ENCODE measurements around the gene TTC39A.

Gene TTC39A

DNA sequence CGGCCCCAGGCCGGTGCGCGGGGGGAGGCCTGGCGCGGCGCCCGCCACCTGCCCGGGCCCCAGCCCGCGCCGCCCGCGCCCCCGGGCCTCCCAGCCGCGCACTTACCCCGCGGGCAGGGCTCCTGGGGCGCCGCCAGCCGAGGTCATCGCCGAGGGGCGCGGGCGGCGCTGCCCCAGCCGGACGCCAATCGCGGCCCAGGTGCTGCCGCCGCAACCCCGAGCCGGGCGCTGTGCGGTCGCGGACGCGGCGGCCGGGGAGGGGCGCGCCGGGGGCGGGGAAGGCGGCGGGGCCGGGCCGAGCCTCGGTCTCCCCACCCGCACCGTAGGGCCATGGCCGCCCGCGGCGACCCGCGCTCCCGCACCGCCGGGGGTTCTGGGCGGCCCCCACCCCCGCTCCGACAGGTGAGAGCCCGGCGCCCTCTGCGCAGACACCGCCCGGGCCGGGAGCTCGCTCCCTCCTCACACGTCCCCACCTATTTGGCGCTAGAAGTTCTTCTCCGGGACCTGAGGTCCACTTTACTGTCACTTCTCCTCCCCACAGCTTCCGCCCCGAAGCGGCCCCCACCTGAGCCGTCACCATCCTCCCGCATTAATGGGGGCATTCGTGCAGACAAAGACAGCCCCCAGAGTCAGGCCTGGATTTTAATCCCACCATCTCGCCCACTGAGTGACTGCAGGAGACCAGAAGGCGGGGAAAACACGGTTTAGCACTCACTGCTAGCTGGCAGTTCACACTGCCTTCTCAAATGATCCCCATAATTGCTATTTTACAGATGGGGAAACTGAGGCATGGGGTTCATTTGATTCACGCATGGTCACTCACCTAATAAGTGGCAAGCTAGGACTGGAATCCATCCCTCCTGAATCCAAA is at the start of gene TTC39A:
TSS of gene TTC39A (minus strand) at position 232 of the 871 bp plus-strand sequence. CDS start at position 147, 85 bp downstream.
- no peak for DNase-seq

DNA sequence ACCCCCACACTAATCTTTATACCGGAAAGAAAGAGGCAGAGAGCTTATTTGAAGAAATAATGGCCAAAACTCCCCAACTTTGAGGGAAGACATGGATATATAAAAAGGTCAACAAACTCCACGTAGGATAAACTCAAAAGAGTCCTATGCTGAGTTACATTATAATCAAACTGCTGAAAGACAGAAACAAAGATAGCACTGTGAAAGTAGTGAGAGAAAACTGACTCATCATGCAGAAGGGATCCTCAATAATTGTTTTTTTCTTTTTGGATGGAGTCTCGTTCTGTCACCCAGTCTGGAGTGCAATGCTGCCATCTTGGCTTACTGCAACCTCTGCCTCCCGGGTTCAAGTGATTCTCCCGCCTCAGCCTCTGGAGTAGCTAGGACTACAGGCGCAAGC is 48.5 kb upstream of the TTC39A start:
- DNase-seq: no peak

DNA sequence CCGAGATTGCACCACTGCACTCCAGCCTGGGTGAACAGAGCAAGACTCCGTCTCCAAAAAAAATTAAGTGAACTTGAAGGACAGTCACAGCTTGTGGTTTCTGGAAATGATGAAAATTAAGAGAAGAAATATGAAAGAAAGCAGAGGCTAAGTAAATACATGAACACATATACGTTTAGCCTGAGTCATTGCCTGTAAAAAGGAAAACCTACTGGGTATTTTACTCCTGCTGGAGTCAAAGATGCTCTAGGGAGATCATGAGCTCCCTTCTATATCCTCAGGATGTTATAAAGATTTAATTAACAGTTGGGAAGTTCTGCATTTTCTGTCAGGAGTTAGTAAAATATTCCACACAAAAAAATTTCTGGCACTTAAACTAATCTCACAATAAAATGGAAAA is 43.5 kb upstream of the TTC39A start:
- DNase-seq: no peak

DNA sequence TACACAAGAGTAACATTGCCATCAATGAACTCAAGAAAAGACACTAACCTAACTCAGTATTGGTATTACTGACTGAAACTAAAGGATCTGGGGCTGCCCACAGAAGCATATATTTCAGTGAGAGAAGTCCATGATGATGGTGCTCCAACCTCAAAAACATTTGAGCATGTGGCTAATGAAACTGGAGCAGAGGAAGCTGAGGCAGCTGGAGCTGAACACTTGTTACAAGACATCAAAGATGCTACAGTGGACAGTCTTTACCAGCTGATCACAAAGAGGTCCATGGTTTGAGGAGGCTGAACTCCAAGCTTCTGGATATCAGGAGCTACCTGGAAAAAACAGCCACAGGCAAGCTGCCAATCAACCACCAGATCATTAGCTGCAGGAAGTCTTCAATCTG is 42.2 kb upstream of the TTC39A start:
- DNase-seq: no peak

DNA sequence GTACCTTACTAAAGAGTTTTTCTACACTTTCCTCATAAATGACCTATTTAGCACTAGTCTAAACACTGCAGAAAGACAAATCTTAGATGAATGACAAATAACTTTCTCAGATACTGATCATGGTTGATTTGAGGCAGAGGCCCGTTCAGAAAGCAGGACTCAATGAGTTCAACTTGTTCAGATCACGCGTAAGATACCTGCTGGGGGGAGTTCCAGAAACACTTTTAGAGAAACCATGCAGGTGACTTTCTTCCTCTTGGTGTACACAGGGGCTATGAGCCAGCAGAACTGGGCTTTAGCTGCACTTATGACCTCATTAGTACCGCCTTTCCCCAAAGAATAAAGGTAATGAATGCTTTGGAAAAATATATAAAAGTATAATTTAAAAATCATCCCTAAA is 38.8 kb upstream of the TTC39A start:
- no peak for DNase-seq

DNA sequence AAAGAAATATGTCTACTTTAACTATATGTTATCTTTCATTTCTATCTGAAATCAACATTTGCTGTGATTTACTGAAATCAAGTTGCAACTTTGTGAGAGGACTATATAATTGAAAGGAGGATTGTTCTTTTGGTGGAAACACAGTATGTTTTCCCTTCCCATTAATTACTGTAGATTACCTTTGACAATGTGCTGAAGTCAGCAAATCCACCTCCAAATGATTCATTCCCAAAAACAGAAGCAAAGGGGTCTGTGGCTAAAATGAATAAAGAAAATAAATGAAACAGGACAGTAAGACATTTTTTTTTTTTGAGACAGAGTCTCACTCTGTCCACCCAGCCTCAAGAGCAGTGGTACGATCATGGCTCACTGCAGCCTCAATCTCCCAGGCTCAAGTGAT is 35.4 kb upstream of the TTC39A start:
- DNase-seq: no peak

DNA sequence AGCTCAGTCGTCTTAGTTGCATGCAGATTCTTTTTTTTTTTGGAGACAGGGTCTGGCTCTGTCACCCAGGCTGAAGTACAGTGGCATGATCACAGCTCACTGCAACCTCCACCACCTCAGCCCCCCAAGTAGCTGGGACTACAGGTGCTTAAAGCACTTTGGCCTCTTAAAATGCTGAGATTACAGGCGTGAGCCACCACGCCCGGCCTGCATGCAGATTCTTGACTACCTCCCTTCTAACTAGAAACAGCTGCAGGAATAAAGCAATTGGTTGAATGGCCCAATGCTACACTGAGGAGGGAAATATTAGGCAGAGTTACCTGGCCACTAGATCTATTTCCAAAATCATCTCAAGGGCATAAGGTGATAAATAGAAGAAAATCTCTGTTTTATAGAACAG is 29.5 kb upstream of the TTC39A start:
- DNase-seq: no peak

DNA sequence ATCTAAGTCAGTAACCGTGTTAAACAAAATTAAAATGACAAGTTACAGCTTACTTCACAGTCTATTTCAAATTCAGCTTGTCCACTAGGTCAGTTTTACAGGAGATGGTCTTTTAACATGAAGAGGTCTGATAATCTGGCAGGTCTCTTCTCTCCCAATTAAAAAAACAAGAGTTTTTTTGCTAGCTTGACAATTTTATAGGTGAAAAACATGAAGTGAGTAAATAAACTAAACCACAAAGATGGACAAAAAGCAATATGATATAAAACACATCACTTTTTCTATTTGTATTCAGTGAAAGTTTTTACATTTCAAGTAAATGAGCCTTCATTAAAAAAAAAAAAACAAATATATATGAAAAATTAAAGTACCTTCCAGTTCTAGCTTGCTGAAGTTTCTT is 25.0 kb upstream of the TTC39A start:
- no peak for DNase-seq

DNA sequence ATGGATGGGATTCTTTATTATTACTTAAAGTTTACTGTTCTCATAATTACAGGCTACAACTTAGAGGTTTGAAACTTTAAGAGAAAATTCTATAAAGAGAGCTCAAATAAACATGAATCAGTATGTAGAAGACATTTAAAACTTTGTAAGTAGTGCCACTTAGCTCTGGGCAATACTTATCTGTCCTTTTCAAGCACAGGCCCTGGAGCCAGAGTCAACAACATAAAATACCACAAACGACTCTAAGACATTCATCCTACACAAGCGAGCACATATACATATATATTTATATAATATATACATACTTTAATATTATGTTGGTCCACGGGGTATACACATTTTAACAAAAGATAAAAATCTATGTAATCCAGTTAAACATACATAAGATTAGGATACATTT is 24.1 kb upstream of the TTC39A start:
- DNase-seq: no peak

DNA sequence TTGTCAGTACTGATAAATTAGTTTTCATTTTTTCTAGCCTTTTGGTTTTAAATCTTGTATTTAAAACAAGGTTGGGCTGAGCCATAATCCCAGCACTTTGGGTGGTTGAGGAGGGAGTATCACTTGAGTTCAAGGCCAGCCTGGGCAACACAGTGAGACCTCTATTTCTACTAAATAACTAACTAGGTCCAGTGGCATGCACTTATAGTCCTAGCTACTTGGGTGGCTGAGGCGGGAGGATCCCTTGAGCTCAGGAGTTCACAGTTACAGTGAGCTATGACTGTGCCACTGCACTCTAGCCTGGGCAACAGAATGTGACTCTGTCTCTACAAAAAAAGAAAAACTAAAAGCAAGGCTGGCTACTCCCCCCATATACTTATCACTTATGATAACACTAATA is 21.5 kb upstream of the TTC39A start:
- DNase-seq: no peak

DNA sequence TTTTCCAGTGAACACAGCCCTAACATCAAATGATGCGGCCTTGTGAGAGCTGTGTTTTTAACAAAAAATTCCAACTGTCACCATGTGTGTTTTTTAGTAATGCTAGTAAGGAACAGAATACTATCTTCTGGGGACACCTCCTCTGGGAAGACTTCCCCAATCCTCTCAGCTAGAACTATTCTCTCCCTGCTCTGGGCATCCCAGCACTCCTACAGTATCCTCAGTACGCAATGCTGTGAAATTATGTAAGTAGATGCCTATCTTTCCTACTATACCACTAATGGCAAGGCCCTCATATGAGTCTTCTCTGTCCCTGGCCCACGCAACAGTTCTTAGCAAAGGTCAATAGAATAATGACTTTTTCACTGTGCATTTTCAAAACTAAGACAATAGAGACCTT is 19.5 kb upstream of the TTC39A start:
- DNase-seq: no peak

DNA sequence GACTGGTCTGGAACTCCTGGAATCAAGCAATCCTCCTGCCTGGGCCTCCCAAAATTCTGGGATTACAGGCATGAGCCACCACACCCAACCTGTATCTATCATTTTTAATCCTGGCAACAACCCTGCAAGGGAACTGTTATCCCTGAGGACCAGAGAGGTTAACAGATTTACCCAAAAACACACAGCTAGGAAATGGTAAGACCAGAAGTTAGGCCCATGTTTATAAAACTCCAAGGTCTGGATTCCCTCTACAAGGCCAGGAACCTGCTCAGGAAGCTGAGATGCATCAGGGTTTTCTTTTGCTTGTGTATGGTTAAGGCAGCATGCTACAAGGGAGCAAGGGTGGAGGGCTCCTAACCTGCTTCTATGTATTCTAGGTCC is 17.8 kb upstream of the TTC39A start:
- DNase-seq: no peak

DNA sequence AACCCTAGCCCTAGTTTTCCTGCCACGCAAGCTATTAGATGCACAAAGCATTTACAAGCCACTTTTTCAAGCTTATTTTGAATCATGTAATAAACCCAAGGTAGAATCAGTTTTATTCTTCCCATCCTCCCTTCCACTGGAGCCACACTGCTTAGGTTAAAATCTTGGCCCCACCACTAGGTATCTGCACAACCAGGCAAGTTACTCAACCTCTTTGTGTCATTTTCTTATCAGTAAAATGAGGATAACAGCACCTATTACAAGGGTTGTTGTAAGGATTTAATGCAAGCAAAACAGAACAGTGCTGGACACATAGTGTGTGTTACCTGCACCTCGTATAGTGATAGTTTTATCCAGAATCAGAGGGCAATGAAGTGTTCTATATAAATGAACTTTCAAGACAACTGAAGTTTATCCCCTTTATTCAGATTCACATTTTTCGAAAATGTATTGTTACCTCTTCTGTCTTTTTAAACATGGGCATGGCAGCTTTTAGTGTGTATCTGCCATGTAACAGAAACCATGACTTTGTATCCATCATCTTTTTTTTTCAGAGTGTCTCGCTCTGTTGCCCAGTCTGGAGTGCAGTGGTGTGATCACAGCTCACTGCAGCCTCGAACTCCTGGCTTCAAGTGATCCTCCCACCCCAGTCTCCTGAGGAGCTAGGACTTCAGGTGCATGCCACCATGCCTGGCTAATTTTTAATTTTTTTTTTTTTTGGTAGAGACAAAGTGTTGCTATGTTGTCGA is 17.2 kb upstream of the TTC39A start:
- no peak for DNase-seq

DNA sequence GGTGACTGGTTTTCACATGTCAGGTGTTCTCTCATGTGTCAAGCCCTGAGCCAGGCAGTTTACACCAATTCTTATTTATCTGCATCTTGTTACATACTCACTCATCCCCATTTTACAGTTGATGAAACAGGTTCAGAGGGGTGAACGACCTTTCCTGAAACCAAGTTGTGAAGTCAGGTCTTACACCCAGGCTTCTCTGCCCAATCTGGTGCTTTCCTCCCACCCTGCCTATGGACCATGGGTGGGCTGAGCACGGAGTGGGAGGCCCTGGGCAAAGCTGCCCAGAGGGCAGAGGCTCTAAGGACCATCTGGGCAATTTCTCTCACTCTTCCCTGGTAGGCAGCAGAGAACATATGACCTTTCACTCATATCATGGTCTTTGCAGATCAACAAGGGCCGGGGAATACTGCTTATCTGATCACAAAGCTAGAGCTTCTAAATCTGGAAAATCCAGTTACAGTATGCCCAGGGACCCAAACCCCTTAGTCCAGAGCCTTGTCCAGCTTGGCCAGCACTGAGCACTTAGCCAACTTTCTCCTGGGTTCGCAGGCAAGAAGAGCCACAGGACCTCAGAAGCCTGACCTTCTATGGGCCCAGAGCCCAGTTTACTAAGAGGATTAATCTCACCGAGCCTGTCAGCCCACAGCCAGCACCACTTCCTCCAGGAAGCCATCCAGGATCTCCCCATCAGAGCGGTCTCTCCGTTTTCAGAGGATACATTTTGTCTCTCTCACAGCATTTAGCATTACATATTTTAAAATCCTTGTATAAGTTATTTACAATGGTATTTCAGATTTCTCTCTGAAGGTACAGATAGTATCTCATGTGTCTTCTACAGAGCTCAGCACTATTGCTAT is 16.0 kb upstream of the TTC39A start:
- no peak for DNase-seq

DNA sequence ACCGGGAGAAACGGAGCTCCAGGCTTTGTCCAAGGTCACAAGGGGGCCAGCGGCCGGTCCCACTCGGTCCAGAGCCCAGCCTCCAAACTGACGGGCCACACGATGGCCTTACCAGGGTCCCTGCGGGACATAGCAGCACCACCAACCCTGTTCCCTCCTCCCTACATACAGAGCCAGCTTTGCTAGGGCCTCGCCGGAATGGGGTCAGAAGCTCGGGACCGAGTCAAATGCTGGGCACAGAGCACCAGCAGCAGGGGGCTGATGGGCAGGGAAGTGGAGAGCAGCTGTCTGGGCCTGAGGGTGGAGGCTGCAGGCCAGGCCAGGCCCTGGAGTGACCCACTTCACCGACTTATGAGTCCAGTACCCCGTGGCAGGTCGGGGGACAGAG is 14.9 kb upstream of the TTC39A start:
- no peak for DNase-seq

DNA sequence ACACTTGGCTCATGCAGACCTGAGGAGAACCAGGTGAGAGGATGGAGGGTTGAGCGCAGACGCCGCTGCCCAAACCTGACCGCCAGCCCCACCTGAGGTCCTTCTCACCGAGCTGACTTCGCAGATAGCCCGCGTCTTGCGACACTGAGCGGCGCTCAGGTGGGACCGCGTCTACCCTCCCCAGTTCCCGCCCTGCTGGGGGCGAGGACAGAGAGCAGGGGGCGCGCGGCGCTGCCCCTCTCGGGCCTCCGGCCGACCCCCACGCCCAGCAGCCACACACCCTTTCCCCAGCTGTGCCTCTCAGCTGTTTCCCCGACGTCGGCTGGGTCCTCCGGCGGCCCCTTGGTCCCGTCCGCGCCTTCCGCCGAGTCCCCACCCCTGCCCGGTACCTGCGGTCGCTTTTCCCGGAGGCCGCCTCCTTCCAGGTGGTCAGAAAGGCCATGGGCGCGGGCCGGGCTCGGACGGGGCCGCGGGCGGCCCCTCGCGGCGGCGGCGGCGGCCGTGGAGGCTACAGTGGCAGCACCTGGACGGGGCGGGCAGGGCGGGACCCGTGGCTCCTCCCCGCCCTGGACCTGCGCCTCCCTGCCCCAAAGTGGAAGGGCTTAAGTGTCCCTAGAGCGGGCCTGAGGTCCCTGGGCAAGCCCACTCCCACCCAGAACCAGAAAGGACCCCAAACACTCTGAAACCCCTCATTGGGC is 14.4 kb upstream of the TTC39A start:
- no peak for DNase-seq

DNA sequence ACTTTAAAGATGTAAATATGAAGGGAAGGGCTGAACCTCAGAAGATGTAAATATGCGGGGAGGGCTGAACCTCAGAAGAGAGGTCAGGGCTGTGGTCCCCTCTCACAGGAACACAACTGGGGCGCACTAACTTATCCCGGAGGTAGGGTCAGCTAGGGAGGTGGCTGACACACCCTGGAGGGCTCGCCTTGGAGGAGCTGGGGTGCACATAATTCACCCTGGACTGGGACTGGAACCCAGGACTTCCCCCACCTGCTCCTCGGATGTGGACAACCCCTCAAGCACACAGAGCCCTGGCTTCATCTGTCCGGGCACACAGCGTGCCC is 13.9 kb upstream of the TTC39A start:
- DNase-seq: no peak

DNA sequence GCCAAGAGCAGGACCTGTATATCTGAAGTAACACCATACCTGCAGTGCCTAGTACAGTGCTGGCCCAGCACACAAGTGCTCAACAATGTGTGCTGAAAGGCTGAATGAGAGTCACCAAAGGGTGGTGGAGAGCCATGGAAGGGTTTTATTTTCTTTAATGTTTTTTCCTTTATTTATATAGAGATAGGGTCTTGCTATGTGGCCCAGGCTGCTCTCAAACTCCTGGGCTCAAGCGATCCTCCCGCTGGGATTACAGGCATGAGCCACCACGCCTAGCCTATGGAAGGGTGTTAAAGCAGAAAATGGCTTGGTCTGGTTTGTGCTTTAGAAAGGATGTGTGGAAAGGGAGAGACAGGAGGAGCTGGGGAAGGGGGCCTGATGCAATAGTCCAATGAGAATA is 13.3 kb upstream of the TTC39A start:
- DNase-seq: no peak

DNA sequence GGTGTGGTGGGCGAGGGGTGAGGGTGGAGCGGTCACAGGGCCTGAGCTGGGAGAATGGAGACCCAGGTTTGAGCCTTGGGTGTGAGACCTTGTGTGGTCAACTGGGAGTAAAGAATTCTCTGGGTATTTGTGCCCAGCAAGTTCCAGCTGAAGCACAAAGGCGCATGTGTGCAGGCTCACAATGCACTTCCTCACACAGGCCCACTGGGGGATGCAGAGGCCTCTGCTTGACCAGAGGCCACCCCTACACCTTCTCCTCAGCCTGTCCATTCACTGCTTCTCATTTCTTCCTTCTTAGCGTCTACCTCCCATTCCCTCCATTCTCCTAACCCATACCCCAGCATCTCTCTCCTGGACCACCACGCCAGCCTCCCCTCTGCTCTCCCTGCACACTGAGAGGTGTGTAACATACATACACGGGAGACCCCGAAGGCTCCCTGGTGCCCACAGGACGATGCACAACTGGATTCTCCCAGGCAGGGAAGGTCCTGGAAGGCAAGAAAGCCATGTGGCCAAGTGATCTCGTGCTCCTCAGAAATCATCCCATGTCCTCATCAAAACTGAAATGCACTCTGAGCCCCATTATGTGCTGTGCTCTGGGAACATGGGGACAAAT is 12.3 kb upstream of the TTC39A start:
- no peak for DNase-seq

DNA sequence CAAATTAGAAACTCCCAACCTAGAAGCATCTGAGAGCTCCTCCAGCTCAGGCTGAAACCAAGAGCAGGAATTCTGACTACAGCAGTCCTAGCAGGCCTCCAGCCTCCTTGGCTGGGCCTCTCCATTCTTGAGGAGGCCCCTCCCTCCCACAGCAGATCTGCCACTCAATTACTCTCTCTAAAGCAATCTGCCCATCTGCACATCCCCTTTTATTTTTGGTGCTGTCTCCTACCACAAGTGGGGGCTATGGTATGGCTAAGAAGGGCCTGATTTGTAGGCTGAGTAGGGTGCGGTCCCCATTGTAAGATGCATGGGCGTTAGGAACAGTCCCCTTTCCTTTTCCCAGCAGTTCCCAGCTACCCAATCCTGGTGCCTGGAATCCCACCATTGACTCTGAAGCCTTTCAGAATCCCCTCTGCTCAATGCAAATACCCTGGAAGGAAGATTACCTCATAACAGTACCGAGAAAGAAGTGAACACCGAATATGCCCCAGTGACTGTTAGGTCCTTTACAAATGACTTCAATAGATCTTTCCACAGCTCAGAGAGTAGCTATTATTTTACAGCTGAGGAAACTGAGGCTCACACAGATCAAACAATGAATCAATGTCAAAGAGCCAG is 11.6 kb upstream of the TTC39A start:
- peak; percentile 16 for DNase-seq

DNA sequence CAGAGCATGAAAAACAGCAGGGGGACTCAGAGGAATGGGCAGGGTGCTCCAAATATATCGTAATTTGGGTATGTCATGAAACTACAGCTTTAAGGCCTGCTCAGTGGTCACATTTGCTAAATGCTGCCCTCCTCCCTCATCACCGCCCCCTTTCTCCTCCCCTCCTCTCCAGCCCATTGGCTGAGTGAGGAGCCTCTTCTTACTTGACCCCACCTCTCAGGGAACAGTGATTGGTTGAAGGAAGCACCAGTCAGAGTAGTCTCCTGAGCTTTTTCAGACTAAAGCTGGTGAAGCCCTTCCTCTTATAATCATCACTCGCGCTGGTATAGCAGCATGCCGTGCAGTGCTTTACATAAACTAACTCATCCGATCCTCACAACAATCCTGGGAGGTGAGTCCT is 10.0 kb upstream of the TTC39A start:
- no peak for DNase-seq

DNA sequence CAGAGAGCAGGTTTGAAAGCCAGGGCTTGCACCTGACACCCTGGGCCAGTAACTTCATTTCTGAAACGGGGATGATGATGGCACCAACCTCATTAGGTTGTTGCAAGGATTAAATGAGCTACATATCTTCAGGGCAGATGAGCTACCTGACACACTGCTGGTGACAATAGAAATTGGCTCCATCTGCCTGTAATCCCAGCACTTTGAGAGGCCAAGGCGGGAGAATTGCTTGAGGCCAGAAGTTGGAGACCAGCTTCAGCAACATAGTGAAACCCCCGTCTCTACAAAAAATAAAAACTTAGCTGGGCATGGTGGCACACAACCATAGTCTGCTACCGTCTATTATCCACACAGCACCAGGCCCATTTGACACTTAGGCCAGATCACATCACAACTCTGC is 6.3 kb upstream of the TTC39A start:
- DNase-seq: no peak
